Heart left ventricle (tissue), 13 donors: ENCODE measurements around the gene LCK.

Experiments
- CTCF ChIP-seq, 12 donors: fragments of 200-600 bp; sonication (generic) in 4 of 12; IDR thresholded peaks; one replicate each; pipeline versions ENCODE4 v1.5.0 to v1.8.0; 2018 to 2022; ENCODE audit warnings: antibody characterized with exemption in 12 of 12, mild to moderate bottlenecking in 5 of 12
- POLR2A ChIP-seq, 2 donors: fragments of 450-650 bp; IDR thresholded peaks; one replicate each; pipeline ENCODE4 v1.6.1; 2017; ENCODE audit warnings: antibody characterized with exemption in 2 of 2, mild to moderate bottlenecking in 2 of 2, moderate library complexity in 2 of 2
- donor health status: ischemic (EF 13 %, LVEDD 7.1; RV severe dilation, severe dysfunction).
- donor health status: DM: no; HTN: yes; CAD: no.
- donor health status: DM: no; HTN: no; CAD: no.
- donor health status: ischemic (EF 25% LVEDD 6.9; RV normal size, moderate dysfunction).
- donor health status: ischemic (EF 25% LVEDD 5.7; RV mildly dilated, moderate dysfunction).
- donor health status: ischemic (EF 35%, LVEDD 5.7; RV mildly dilated, moderate dysfunction).
- donor health status: nonischemic (EF 11% LVEDD 7.7; RV severe dilation, severe dysfunction).
- donor health status: DM: yes; HTN: yes; CAD: no.
- donor health status: PGD.
- donor health status: ischemic (EF 29% LVEDD 5.4; RV normal size, mild dysfunction).
- donor health status: nonischemic (EF 23%, LVEDD 6.1; RV moderate dilation, normal function).

GRCh38 chr1:32269744-32270143 is 18.7 kb downstream of the LCK start:
- TF ChIP-seq CTCF (IDR thresholded peaks at IDR 0.05) = no peak
- TF ChIP-seq POLR2A (IDR thresholded peaks at IDR 0.05) = no peak
